OCI-LY3 (cell line): ENCODE measurements around the gene ACTR5.

ENCODE experiments used
- H2AFZ ChIP-seq: fragments of 200-600, 300-600 bp; shearing (Covaris generic); 2 replicates; pipeline ENCODE4 v1.6.0; 2014; ENCODE audit warnings: antibody characterized with exemption, low read depth, low read length
- H3K27ac ChIP-seq: fragments of 200-600, 300-600 bp; sonication (generic); 2 replicates; pipeline ENCODE4 v1.5.1; 2014; ENCODE audit warnings: mild to moderate bottlenecking, low read length, moderate library complexity, mixed read lengths
- H3K27me3 ChIP-seq: fragments of 200-600, 300-600 bp; sonication (generic); 2 replicates; pipeline ENCODE4 v1.6.1; 2014; ENCODE audit warnings: low read depth, low read length, mixed read lengths
- H3K36me3 ChIP-seq: fragments of 200-600, 300-600 bp; sonication (generic); replicated peaks from 2 replicates; pipeline ENCODE3; 2014; ENCODE audit warnings: low read depth, low read length, mixed read lengths
- H3K4me1 ChIP-seq: fragments of 300-600, 200-600 bp; sonication (generic); 2 replicates; pipeline ENCODE4 v1.6.1; 2014; ENCODE audit warnings: low read length, mixed read lengths
- H3K4me2 ChIP-seq: fragments of 200-600, 300-600 bp; sonication (generic); 2 replicates; pipeline ENCODE4 v1.6.1; 2014; ENCODE audit warnings: low read length, mixed read lengths
- H3K4me3 ChIP-seq: fragments of 300-600, 200-600 bp; sonication (generic); 2 replicates; pipeline ENCODE4 v1.5.1; 2014; ENCODE audit warnings: antibody characterized with exemption, mild to moderate bottlenecking, low read length, moderate library complexity
- H3K79me2 ChIP-seq: fragments of 300-600, 200-600 bp; shearing (Covaris generic); 2 replicates; pipeline ENCODE4 v1.6.1; 2014; ENCODE audit warnings: mild to moderate bottlenecking, low read length, mixed read lengths
- H3K9ac ChIP-seq: fragments of 300-600, 200-600 bp; shearing (Covaris generic); 2 replicates; pipeline ENCODE4 v1.6.0; 2014; ENCODE audit warnings: mild to moderate bottlenecking, low read length, moderate library complexity
- H3K9me3 ChIP-seq: fragments of 200-600, 300-600 bp; shearing (Covaris generic); 2 replicates; pipeline ENCODE4 v1.6.1; 2014; ENCODE audit warnings: low read length, mixed read lengths; ENCODE audit not compliant: insufficient read depth
- H4K20me1 ChIP-seq: fragments of 200-600, 300-600 bp; sonication (generic); 2 replicates; pipeline ENCODE4 v1.6.1; 2016; ENCODE audit warnings: low read length, mixed read lengths; ENCODE audit not compliant: insufficient read depth
- CTCF ChIP-seq: fragments of 200-600, 300-600 bp; sonication (generic); IDR thresholded peaks from 2 replicates; pipeline ENCODE4 v1.5.1; 2014; ENCODE audit warnings: antibody characterized with exemption, low read length, low read depth
- EZH2phosphoT487 ChIP-seq: fragments of 200-600 bp; shearing (Covaris generic); IDR thresholded peaks from 2 replicates; pipeline ENCODE4 v1.6.1; 2018; ENCODE audit warnings: antibody characterized with exemption, mixed run types, low read depth

The ACTR5 gene

GRCh38 chr20:38798266-38798665, 50.0 kb downstream of the ACTR5 start:
- no peak for TF ChIP-seq EZH2phosphoT487
- Histone ChIP-seq H3K27me3 (no peaks in the 10 kb centered on the region), H4K20me1 (no peaks in the 10 kb centered on the region), H3K79me2 (no peaks in the 10 kb centered on the region), H3K9me3 (no peaks in the 10 kb centered on the region), H3K9ac (no peak overlapping the region), H2AFZ (no peak overlapping the region), H3K4me1 (no peaks in the 10 kb centered on the region), H3K36me3 (no peaks in the 10 kb centered on the region), H3K27ac (no peak overlapping the region), H3K4me3 (no peak overlapping the region), H3K4me2 (no peak overlapping the region)

DNA sequence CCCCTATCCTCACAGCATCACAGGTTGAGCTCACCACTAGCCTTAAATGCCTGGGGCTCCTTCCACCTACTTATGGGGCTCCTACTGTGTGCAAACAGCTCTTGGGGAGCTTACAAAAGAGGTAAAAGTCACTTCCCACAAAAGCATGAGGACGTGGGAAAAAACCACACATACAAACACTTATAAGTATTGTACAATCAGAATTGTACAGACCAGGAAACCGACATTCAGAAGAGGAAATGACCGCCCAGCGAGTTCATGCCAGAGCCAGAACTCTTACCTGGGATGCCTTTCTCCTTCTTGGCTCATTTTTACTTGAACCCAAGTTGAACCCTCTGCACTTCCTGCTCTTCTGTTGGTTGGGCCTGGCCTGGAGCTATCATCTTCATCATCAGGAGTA, 50.9 kb downstream of the ACTR5 start:
- H3K27me3 ChIP-seq: no peaks in the 10 kb centered on the region
- H2AFZ ChIP-seq: no peak overlapping the region
- H3K9ac ChIP-seq: no peak overlapping the region
- H3K27ac ChIP-seq: no peak overlapping the region
- TF ChIP-seq CTCF: no peak
- TF ChIP-seq EZH2phosphoT487: no peak
- H3K4me1 ChIP-seq: peaks cover under 1% of the 10 kb centered on the region
- H4K20me1 ChIP-seq: no peaks in the 10 kb centered on the region
- H3K4me2 ChIP-seq: no peak overlapping the region
- H3K79me2 ChIP-seq: no peaks in the 10 kb centered on the region
- no peaks in the 10 kb centered on the region for H3K9me3 ChIP-seq
- H3K36me3 ChIP-seq: no peaks in the 10 kb centered on the region
- no peak overlapping the region for H3K4me3 ChIP-seq

DNA sequence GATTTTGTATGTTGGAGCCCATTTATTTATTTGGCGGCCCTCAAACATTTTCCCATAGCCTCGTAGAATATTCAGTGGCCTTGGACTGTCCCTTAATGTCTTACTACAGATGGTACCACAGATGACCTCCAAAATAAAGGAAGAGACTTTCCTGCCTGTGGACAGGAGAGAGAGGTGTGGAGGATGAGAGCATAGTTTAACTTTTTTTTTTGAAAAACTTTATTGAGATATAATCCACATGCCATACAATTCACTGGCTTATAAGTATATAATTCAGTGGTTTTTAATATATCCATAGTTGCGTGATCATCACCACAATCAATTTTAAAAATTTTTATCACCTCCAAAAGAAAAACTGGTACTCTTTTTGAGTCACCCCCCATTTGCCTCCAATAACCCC, 52.6 kb downstream of the ACTR5 start:
- Histone ChIP-seq H3K4me3 (no peak overlapping the region), H2AFZ (no peak overlapping the region), H3K9ac (no peak overlapping the region), H3K9me3 (no peaks in the 10 kb centered on the region), H3K4me2 (no peak overlapping the region), H3K79me2 (peaks cover 13% of the 10 kb centered on the region), H4K20me1 (no peaks in the 10 kb centered on the region), H3K27ac (no peak overlapping the region), H3K36me3 (no peaks in the 10 kb centered on the region), H3K27me3 (no peaks in the 10 kb centered on the region), H3K4me1 (peaks cover 12% of the 10 kb centered on the region)
- TF ChIP-seq EZH2phosphoT487: no peak
- TF ChIP-seq CTCF: no peak

- no peak for TF ChIP-seq EZH2phosphoT487
- TF ChIP-seq CTCF: no peak
- Histone ChIP-seq H3K79me2 (peaks cover 47% of the 10 kb centered on the region), H3K9me3 (no peaks in the 10 kb centered on the region), H3K36me3 (peaks cover 27% of the 10 kb centered on the region), H3K4me2 (peak overlapping the region; percentile 92), H3K27me3 (no peaks in the 10 kb centered on the region), H2AFZ (no peak overlapping the region), H3K27ac (peak overlapping the region; percentile 82), H3K4me1 (peaks cover 32% of the 10 kb centered on the region), H4K20me1 (peaks cover 27% of the 10 kb centered on the region), H3K9ac (peak overlapping the region; percentile 98; the same call in 1 of the 2 replicates), H3K4me3 (no peak overlapping the region)
Observed at GRCh38 chr20:38804221-38804620, 56.0 kb downstream of the ACTR5 start.
